GM10847 (cell line): ENCODE data around the gene ZWILCH.

Experiments
- POLR2A ChIP-seq: IDR thresholded peaks from 2 replicates; pipeline ENCODE4 v1.6.1; 2011; ENCODE audit not compliant: insufficient read length; ENCODE audit errors: extremely low read depth

The ZWILCH gene

GRCh38 chr15:66587020-66587419, 81.9 kb downstream of the ZWILCH start:
- TF ChIP-seq POLR2A: no peak

GRCh38 chr15:66587749-66588148, 82.6 kb downstream of the ZWILCH start:
- TF ChIP-seq POLR2A: no peak

DNA sequence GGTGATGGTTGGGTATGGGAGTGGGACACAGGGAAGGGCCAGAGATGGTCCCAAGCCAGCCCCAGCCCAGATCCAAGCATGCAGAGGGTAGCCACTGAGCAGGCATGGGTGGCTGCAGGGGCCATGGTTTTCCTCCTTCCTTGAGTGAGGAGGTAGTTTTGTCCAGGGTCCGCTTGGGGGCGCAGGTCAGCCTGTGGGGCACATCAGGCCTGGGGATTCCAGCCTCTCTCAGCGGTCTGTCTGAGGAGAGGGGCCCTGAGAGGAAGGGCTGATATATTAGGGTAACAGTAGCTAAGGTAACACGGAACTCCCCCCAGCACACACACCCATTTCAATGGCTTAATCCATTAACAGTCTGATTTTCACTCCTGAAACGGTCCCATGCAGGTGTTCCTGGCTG, 83.4 kb downstream of the ZWILCH start:
- TF ChIP-seq POLR2A: no peak

- no peak for TF ChIP-seq POLR2A
Measured at GRCh38 chr15:66588971-66589370, 83.8 kb downstream of the ZWILCH start.

GRCh38 chr15:66590435-66590834, 85.3 kb downstream of the ZWILCH start:
- no peak for TF ChIP-seq POLR2A

DNA sequence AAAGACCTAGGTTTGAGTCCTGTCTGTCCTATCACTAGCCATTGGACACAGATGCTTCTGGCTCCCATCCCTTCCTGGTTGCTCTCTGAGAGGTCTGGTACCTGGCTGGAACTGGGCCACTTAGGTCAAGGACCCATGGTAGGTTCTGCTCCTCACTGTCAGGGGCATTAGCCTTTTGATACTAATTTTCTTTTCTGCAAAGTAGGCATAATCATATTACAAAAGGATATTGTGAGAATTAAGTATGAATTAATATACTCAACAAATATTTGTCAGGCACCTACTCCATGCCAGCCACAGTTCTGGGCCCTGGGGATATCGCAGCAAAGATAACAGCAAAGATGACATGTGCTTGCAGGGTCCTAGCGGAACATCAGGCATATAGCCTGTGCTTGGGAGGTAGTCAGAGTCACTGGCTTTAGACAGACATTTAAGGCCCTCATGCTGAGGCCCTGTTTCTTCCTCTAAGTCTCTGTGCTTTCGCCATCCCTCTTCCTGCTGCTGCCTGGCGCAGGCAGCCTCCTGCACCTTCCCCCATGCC, 86.3 kb downstream of the ZWILCH start:
- no peak for TF ChIP-seq POLR2A

DNA sequence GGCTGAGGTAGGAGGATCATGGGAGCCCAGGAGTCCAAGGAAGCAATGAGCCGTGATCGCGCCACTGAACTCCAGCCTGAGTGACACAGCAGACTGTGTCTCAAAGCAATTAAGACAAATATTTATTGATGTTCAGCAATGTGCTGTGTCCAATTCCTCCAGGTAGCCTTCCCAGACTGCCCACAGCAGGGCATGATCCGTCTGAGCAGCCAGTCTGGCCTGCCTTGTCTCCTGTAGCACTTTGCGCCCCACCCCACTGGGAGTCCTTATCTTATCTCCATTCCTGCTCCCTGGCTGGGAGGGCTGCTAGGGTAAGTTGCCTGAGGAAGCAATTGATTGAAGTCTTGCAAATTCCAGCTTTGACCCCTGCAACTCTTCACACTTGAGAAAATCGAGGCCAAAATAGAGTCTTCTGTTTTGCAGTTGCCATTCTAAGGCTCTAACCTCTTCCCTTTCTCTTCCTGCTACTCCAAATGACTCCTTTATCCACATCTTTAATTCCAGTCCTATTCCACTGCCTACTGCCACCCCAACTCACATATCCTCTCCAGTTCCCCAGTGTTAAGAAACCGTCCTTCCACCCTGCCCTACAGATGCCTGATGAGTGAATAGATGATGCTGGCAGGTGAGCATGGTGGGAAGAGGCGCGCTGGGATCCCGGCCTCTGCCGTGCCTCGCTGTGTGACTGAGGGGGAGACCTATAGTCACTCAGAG, 87.5 kb downstream of the ZWILCH start:
- no peak for TF ChIP-seq POLR2A

- no peak for TF ChIP-seq POLR2A
Measured at GRCh38 chr15:66593219-66593780, 88.2 kb downstream of the ZWILCH start.

DNA sequence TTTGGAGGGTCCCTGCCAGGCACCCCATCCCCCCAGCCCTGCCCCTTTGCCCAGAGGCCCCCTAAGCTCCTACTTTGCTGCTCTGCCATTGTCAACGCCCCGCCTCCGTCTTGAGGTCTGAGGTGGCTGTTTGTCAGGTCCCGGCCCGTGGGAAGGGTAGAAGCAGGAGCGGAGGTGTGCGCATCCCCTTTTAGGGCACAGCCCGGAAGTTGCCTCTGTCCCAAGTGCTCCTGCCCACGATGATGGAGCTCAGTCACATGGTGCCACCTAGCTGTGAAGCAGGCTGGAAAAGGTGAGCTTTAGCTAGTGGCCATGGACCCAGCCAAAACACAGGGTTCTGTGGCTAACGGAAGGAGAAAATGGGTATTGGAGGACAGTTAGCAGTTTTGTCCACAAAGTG, 89.2 kb downstream of the ZWILCH start:
- TF ChIP-seq POLR2A: no peak

- TF ChIP-seq POLR2A: no peak
Measured at GRCh38 chr15:66594836-66595235, 89.7 kb downstream of the ZWILCH start.

- no peak for TF ChIP-seq POLR2A
Measured at GRCh38 chr15:66595332-66595731, 90.2 kb downstream of the ZWILCH start.

DNA sequence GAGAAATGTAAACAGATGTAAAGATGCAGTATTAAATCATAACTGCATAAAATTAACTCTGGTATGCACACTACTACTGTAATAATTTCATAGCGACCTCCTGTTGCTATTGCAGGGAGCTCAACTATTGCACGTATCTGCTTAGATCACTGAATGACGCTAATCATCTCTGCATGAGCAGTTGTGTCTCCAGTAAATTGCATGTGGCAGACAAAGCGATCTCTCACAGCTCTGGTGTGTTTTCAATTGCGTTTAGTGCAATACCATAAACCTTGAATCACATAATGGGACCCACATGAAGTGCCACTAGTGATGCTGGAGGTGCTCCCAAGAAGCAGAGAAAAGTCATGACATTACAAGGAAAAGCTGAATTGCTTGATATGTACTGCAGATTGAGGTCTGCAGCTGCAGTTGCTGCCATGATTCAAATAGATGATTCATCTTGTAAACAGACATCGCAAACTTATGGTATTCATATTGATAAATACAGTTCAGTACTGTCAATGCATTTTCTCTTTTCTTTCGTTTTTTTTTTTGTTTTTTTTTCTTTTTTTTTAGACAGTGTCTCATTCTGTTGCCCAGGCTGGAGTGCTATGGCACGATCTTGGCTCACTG, 90.9 kb downstream of the ZWILCH start:
- no peak for TF ChIP-seq POLR2A

GRCh38 chr15:66598095-66598815, 93.1 kb downstream of the ZWILCH start:
- no peak for TF ChIP-seq POLR2A
